Measurements from ENCODE around the gene DBH. TPM values are rescaled to one million over a fixed set of nuclear protein-coding genes. Genes with fewer than 3 reads are reported as not detected.

DBH gene
- total and polyA plus RNA-seq, 3 donors from 2014 or later: 0.06 TPM; not detected in 2

GRCh38 chr9:133613432-133613831 lies 22.7 kb upstream of the DBH start:
- no peaks in the 10 kb centered on the region for H3K9me3 ChIP-seq
- 83 to 85% methylated on average over 16 of the region's 16 CpGs for WGBS, 2 donors
- no peaks in the 10 kb centered on the region for H3K27me3 ChIP-seq
- peaks cover 2% of the 10 kb centered on the region for H3K4me1 ChIP-seq
- no peak overlapping the region for H3K4me3 ChIP-seq
- TF ChIP-seq CTCF (IDR thresholded peaks at IDR 0.05) (no peak), POLR2A (IDR thresholded peaks at IDR 0.05) (no peak)
- intact Hi-C loops (cut with DNase I; ENCODE audit: low total_unique reads): no loop called here
- no peak for DNase-seq
- no peaks in the 10 kb centered on the region for H3K36me3 ChIP-seq (ENCODE audit: low read depth, missing control alignments)
- no peak overlapping the region for H3K27ac ChIP-seq

- 80 to 83% methylated on average over 10 of the region's 10 CpGs for WGBS, 2 donors
- intact Hi-C loops (cut with DNase I; ENCODE audit: low total_unique reads): no loop called here
These were observed 22.1 kb upstream of the DBH start for GRCh38 chr9:133614056-133614455.

GRCh38 chr9:133614678-133615077 lies 21.5 kb upstream of the DBH start:
- no peak for DNase-seq
- H3K4me3 ChIP-seq: no peak overlapping the region
- no peaks in the 10 kb centered on the region for H3K4me1 ChIP-seq
- no peak overlapping the region for H3K27ac ChIP-seq
- WGBS, 2 donors: 80 to 81% methylated on average over 5 of the region's 5 CpGs
- intact Hi-C loops (cut with DNase I; ENCODE audit: low total_unique reads): no loop called here
- no peaks in the 10 kb centered on the region for H3K27me3 ChIP-seq
- H3K9me3 ChIP-seq: no peaks in the 10 kb centered on the region
- TF ChIP-seq POLR2A (IDR thresholded peaks at IDR 0.05) (no peak), CTCF (IDR thresholded peaks at IDR 0.05) (no peak)
- H3K36me3 ChIP-seq (ENCODE audit: low read depth, missing control alignments): no peaks in the 10 kb centered on the region

More at GRCh38 chr9:133614056-133614455, 22.1 kb upstream of the DBH start:
- Histone ChIP-seq H3K9me3 (no peaks in the 10 kb centered on the region), H3K4me1 (peaks cover 2% of the 10 kb centered on the region), H3K27me3 (no peaks in the 10 kb centered on the region), H3K27ac (no peak overlapping the region), H3K36me3 (ENCODE audit: low read depth, missing control alignments) (no peaks in the 10 kb centered on the region), H3K4me3 (no peak overlapping the region)
- TF ChIP-seq CTCF (IDR thresholded peaks at IDR 0.05) (no peak), POLR2A (IDR thresholded peaks at IDR 0.05) (no peak)
- DNase-seq: no peak

- intact Hi-C loops (cut with DNase I; ENCODE audit: low total_unique reads): no loop called here
- Histone ChIP-seq H3K4me3 (no peak overlapping the region), H3K9me3 (no peaks in the 10 kb centered on the region), H3K4me1 (no peaks in the 10 kb centered on the region), H3K27me3 (no peaks in the 10 kb centered on the region), H3K36me3 (ENCODE audit: low read depth, missing control alignments) (no peaks in the 10 kb centered on the region), H3K27ac (no peak overlapping the region)
- no peak for DNase-seq
- TF ChIP-seq POLR2A (IDR thresholded peaks at IDR 0.05): no peak
- no peak for TF ChIP-seq CTCF (IDR thresholded peaks at IDR 0.05)
- 31 to 51% methylated on average over 5 to 16 of the region's 16 CpGs for WGBS, 2 donors
These were observed 21.0 kb upstream of the DBH start for GRCh38 chr9:133615186-133615585.

- intact Hi-C loops (cut with DNase I; ENCODE audit: low total_unique reads): no loop called here
- Histone ChIP-seq H3K4me3 (no peak overlapping the region), H3K4me1 (no peaks in the 10 kb centered on the region), H3K27ac (no peak overlapping the region), H3K9me3 (no peaks in the 10 kb centered on the region), H3K27me3 (no peaks in the 10 kb centered on the region), H3K36me3 (ENCODE audit: low read depth, missing control alignments) (no peaks in the 10 kb centered on the region)
- DNase-seq: no peak
- WGBS, 2 donors: 68 to 74% methylated on average over 13 of the region's 13 CpGs
- TF ChIP-seq POLR2A (IDR thresholded peaks at IDR 0.05) (no peak), CTCF (IDR thresholded peaks at IDR 0.05) (no peak)
These were observed 20.5 kb upstream of the DBH start for GRCh38 chr9:133615606-133616188.
